Endometrium (tissue), 2 donors: ENCODE data around the gene ARHGEF3.
A peak's percentile ranks its signal among the peaks of the same experiment; 100 is the strongest.

Experiments used
- FAIRE-seq: peaks from 2 replicates; lab custom pipeline; 2012; peaks lifted over from hg19 to GRCh38; lab: Jason Lieb, UNC
- donor health status: control.
- donor health status: control.

The ARHGEF3 gene

GRCh38 chr3:56801662-56802377 lies at the start of gene ARHGEF3:
Gene ARHGEF3 (minus strand): TSS chr3:56801949. CDS start chr3:56801798, 151 bp downstream.
- FAIRE-seq, result no peak

- no peak for FAIRE-seq
Measured at GRCh38 chr3:56849698-56850097, 47.9 kb upstream of the ARHGEF3 start.

DNA sequence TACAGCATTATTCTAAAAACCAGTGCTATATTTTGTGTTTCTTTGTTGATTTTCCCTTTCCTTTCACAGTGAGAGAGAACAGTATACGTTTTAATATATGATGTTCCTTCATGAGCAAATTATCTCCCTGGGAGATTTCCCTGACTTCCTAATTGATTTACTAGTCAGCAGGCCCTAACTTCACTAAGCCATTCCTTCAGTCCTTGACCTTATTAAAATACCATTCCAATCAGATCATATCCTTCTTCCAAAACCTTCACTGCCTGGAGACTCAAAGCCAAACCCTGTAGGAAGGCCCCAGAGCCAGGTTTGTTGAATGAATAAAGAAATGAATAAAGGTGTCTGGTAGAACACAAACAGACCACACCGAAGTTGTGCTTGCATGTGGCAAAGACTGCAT lies 43.8 kb upstream of the ARHGEF3 start:
- FAIRE-seq, result no peak

DNA sequence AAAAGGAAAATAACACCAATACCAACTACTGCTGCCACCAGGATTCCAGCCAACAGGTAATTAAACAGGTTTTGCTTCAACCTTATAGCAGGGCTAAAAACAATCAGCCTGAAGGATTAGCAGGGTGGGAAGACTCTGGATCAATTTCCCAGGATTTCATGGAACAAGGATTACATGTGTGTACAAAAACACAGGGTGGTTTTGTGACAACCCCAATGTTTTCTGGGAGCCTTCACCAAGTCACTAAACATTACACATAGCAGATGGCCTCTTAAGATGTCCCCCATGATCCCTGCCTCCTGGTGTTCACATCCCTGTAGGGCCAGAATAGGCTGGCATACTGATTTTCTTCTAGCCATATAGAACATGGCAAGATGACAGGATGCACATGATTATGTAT lies 42.8 kb upstream of the ARHGEF3 start:
- FAIRE-seq, result no peak

- FAIRE-seq, result no peak
Measured at GRCh38 chr3:56839784-56840715, 38.3 kb upstream of the ARHGEF3 start.

DNA sequence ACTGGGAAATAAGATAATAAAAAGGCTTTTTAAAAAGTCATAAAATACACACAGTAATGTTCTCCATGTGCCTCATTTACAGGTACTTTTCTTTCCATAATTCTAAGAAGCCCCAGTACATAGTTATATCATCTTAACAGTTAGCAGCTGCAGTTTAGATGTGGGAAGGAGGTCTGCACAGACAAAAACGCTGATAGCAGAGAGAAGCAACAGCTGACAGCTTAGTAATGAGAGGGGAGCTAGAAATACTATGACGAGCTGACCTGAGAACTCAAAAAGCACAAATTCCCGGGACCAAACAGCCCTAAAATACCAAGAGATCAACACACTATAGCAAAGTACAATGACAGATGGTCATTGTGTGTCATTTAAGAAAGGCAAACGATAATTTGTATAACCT lies 36.7 kb upstream of the ARHGEF3 start:
- no peak for FAIRE-seq

DNA sequence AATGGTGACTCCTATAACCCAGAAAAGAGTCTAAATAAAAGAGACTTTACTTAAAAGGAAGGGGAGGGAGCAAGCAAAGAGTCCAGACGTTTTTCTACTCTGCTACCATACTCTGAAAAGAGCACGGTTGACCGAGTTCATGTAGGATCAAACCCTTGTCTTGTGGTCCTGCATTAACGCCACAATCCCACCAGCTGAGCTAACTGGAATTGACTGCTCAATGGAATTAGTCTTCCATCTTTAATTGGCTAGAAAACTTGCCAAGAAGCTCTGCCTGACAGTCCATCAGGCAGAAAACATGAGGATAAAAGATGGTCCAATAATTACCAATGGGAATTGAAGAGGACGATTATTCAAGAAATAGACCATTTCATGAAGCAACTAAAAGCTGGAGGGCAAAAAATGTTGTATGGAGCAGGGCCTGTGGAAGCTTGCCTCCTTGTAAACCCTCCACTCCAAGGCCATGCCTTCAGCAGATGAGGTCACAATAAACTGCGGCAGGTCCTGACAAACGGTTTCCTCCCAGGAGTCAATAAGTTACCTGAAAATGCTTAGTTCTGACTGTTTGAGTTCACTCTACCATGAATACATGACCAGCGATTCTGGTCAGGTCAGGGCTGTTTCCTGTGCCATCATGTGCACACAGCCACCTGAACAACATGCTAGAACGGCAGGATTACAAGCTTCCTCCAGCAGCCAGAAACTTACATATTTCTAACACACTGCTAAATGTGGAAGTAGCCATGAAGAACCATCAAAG lies 35.6 kb upstream of the ARHGEF3 start:
- FAIRE-seq, result no peak

GRCh38 chr3:56836276-56837163 lies 34.8 kb upstream of the ARHGEF3 start:
- no peak for FAIRE-seq

DNA sequence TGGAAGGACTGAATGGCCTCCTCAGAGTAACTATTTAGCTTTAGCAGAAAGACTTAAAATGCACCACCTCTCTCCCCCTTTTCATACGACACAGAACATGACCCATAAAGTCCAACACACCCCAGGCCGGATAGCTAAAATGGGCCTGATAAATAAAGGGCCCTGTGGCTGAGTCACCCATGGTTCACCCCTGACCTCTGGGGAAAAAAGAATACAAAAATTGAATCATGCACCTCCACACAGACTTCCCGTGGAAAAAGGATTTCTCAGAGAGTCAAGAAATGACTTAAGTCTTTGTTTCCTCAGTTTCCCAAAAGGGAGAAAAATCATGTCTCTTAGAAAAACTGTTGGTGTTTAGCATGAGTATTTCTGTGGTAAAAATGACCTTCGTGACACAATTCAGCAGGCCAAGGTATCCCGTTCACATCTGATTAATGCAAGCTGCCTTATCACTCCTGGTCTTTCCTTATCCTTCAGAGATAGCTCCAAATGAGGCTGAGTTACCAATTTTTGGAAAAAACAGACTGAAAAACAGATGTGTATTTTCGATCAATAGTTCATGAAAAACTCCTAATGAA lies 34.0 kb upstream of the ARHGEF3 start:
- FAIRE-seq, result no peak

GRCh38 chr3:56833536-56833935 lies 31.8 kb upstream of the ARHGEF3 start:
- no peak for FAIRE-seq

DNA sequence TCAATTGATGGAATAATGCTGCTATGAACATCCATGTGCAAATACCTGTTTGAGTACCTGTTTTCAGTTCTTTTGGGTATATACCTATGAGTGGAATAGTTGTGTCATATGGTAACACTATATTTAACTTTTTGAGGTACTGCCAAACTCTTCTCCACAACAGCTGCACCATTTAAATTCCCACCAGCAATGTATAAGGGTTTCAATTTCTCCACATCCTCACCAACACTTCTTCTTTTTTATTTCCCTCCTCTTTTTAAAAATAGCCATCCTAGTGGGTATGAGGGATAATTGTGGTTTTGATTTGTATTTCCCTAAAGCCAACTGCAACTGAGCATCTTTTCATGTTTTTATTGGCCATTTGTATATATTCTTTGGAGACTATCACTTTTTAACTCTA lies 31.3 kb upstream of the ARHGEF3 start:
- FAIRE-seq, result no peak

GRCh38 chr3:56831572-56831971 lies 29.8 kb upstream of the ARHGEF3 start:
- FAIRE-seq, result no peak

GRCh38 chr3:56830884-56831283 lies 29.1 kb upstream of the ARHGEF3 start:
- FAIRE-seq, result no peak

- FAIRE-seq, result no peak
Measured at GRCh38 chr3:56829533-56829932, 27.8 kb upstream of the ARHGEF3 start.

GRCh38 chr3:56826831-56827722 lies 25.3 kb upstream of the ARHGEF3 start:
- FAIRE-seq, result no peak

GRCh38 chr3:56825567-56826438 lies 24.1 kb upstream of the ARHGEF3 start:
- FAIRE-seq, result peak; percentile 45

- no peak for FAIRE-seq
Measured at GRCh38 chr3:56823984-56824703, 22.4 kb upstream of the ARHGEF3 start.

- no peak for FAIRE-seq
Measured at GRCh38 chr3:56823421-56823926, 21.7 kb upstream of the ARHGEF3 start.
